GM21360 (cell line): ENCODE results near the gene SUGCT.
"Not testable (repeated sequence)": the region's sequence is repeated elsewhere in the genome, so short reads cannot be mapped to it uniquely, and the experiment has no call there.

ENCODE experiments used
- ATAC-seq: cut with Tn5 transposase; IDR thresholded peaks from one replicate; pipeline ENCODE4 v1.9.1; 2021; ENCODE audit warnings: mild to moderate bottlenecking, moderate library complexity; ENCODE audit not compliant: unreplicated experiment

SUGCT gene

DNA sequence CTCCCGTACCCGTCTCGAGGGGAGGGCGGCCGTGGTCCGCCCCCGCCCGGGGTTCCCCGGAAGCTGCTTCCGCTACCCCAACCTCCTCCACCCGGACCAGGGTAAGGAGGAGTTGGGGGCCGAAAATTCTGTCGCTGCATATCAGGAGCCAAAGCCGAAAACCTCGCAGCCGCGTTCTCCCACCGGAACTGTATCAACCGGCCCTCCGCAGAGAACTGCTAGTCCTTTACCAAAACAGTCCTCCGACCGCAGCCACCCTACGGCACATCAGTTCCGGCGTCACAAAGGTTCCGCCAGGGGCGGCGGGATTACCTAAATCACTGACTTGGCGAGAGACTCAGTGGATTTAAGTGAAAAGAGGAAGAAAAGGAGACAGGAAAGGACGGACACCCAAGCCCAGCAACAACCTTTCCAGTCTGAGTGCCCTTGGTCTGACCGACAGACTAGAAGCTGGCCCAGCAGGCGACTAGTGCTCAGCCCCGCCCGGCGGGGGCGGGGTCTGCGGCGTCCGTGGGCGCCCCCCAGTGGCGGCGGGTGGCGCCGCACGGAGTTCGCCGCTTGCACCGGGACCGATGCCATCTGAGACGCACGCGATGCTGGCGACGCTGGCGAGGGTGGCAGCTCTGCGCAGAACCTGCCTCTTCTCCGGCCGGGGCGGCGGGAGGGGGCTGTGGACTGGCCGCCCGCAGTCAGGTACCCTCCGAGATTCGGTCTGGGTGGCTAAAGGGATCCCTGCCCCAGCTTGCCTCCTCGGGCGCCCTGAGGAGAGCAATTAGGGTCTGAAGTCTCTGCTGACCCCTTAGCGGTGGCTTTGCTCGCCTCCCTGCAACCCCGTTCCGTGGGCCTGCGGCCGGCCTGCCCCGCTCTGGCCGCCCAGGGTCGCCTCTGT lies at the start of gene SUGCT, which contains the start of gene MPLKIP:
Gene SUGCT (plus strand): TSS at position 578 of the 889 bp plus-strand sequence.
Gene MPLKIP (minus strand): TSS at position 195 of the 889 bp plus-strand sequence. CDS start 55 bp downstream, at position 140.
- ATAC-seq: peak; percentile 94

DNA sequence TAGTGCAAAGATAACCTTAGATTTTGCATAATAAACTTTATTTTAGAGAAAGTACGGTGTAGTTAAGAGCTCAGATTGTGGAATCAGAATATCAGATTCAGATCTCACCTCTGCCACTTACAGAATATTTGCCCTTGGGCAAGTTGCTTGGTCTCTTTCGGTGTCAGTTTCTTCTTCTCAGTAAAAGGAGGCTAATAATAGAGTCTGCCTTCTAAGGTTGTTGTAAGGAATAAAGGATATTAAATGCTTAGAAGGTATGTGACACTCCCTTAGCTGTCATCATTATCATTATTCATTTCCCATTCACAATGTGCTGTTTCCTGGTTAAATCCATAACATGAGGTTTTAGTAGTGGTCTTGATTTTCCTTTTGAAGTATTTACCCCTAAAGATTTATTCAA lies 42.6 kb upstream of the SUGCT start:
- ATAC-seq: no peak

GRCh38 chr7:40093631-40094350 lies 41.0 kb upstream of the SUGCT start:
- no peak for ATAC-seq

- no peak for ATAC-seq
Observed at GRCh38 chr7:40095230-40095629, 39.6 kb upstream of the SUGCT start.

DNA sequence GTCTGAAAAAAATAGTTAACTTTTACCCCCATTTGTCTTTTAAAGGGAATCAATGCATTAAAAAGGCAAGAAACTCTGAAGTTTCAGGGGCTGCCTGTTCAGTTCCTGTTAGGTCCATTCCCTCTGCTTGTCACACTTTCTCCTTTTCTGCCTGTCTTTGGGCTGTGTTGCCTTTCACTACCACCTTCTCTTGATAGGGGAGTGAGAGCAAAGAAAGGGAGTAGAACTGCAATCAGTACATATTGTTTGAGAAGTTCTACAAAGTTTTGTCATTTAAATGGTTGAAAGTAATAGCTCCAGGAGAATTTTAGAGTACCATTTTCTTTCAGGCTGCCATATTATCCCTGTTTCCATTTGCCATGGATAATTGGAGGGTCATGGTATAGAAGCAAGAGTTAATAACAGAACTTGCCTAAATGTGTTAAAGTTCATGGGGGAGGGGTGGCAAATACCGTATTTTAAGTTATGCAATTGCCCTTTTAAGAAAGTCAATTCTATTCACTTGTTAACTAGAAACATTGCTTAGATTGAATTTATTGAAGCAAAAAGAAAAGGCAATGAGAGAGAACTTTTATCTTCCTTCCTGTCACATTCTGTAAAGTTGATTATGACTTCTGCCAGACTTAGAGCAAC lies 39.0 kb upstream of the SUGCT start:
- no peak for ATAC-seq

GRCh38 chr7:40097728-40098127 lies 37.1 kb upstream of the SUGCT start:
- no peak for ATAC-seq

- ATAC-seq: no peak
Observed at GRCh38 chr7:40098810-40099209, 36.0 kb upstream of the SUGCT start.

GRCh38 chr7:40099837-40100236 lies 35.0 kb upstream of the SUGCT start:
- ATAC-seq: no peak

GRCh38 chr7:40101201-40101600 lies 33.6 kb upstream of the SUGCT start:
- no peak for ATAC-seq

GRCh38 chr7:40102897-40103296 lies 31.9 kb upstream of the SUGCT start:
- no peak for ATAC-seq

GRCh38 chr7:40105879-40106473 lies 28.8 kb upstream of the SUGCT start:
- ATAC-seq: no peak

DNA sequence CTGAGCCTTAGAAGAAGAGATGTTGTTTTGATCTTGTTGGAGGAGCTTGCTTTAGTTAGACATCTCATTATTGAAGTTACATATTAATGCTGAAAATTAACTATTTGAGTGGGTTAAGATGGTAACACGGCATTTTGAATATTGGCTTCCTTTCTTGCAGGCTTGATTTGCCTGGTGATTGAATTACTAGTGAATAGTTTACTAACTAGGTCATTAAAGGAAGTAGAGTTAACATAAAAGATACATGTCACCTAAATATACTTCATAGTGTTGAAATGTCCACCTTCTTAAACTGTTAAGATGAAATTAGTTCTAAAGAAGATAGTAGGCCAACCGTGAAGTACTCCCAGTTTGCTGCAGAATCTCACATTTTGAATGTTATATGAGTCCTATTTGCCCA lies 18.9 kb upstream of the SUGCT start:
- no peak for ATAC-seq

DNA sequence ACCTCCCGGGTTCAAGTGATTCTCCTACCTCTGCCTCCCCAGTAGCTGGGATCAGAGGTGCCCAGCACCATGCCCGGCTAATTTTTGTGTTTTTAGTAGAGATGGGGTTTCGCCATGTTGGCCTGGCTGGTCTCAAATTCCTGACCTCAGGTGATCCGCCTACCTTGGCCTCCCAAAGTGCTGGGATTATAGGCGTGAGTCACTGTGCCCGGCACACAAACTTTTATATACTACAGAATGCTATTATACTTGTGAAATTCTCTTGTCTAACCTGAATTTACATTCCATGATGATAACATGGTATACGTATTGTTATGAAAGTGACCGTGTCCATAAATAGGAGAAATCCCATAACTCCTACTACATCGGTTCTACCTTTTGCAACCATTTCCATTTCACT lies 17.6 kb upstream of the SUGCT start:
- not testable (repeated sequence) for ATAC-seq

GRCh38 chr7:40118201-40118600 lies 16.6 kb upstream of the SUGCT start:
- ATAC-seq: not testable (repeated sequence)

- ATAC-seq: no peak
Observed at GRCh38 chr7:40120020-40120419, 14.8 kb upstream of the SUGCT start.

DNA sequence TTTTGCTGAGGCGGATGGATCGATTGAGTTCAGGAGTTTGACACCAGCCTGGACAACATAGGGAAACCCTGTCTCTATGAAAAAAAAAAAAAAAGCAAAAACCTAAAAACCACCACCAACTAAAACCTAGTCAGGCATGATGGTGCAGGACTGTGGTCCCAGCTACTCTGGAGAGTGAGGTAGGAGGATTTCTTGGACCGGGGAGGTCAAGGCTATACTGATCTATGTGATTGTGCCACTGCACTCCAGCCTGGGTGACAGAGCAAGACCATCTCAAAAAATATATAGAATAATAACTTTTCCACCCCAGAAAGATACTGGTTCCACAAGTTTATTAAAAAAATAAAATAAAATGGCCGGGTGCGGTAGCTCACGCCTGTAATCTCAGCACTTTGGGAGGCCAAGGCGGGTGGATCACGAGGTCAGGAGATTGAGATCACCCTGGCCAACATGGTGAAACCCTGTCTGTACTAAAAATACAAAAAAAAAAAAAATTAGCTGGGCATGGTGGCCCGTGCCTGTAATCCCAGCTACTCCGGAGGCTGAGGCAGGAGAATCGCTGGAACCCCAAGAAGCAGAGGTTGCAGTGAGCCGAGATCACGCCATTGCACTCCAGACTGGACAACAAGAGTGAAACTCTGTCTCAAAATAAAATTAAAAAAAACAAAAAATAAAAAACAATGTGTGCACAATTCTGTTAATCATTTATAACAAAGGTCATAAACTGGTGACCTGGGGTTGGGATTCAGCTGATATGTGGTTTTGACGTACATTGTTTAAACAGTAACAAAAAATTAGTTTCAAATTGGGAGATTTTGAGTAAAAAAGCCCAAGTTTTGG lies 12.5 kb upstream of the SUGCT start:
- not testable (repeated sequence) for ATAC-seq

GRCh38 chr7:40122940-40123254 lies 11.9 kb upstream of the SUGCT start:
- no peak for ATAC-seq

- ATAC-seq: peak; percentile 50
Observed at GRCh38 chr7:40133561-40134427, 1.0 kb upstream of the SUGCT start.

GRCh38 chr7:40135317-40135610 lies 459 bp downstream of the SUGCT start:
- ATAC-seq: peak; percentile 6

DNA sequence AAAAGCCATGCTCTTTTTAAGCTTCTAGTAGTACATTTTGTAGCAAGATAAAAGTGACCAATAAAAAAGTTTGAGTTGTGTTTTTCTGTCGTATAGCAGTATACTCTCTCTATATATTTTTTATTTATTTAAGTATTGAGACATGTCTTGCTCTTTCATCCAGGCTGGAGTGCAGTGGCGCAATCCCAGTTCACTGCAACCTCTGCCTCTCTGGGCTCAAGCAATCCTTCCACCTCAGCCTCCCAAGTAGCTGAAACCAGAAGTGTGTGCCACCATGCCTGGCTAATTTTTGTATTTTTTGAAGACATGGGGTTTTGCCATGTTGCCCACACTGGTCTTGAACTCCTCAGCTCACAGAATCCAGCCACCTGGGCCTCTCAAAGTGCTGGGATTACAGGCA lies 2.8 kb downstream of the SUGCT start:
- ATAC-seq: no peak
